HG03196 (cell line): ENCODE data around the gene ARHGAP18.

ENCODE experiments used
- ATAC-seq: cut with Tn5 transposase; IDR thresholded peaks from one replicate; pipeline ENCODE4 v1.9.1; 2021; ENCODE audit not compliant: unreplicated experiment

The ARHGAP18 gene, protein sequence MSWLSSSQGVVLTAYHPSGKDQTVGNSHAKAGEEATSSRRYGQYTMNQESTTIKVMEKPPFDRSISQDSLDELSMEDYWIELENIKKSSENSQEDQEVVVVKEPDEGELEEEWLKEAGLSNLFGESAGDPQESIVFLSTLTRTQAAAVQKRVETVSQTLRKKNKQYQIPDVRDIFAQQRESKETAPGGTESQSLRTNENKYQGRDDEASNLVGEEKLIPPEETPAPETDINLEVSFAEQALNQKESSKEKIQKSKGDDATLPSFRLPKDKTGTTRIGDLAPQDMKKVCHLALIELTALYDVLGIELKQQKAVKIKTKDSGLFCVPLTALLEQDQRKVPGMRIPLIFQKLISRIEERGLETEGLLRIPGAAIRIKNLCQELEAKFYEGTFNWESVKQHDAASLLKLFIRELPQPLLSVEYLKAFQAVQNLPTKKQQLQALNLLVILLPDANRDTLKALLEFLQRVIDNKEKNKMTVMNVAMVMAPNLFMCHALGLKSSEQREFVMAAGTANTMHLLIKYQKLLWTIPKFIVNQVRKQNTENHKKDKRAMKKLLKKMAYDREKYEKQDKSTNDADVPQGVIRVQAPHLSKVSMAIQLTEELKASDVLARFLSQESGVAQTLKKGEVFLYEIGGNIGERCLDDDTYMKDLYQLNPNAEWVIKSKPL

GRCh38 chr6:129709769-129710449 lies at the start of gene ARHGAP18:
ARHGAP18 (minus strand) TSS chr6:129710177; CDS start chr6:129710136, 41 bp downstream.
- peak; percentile 97 for ATAC-seq

GRCh38 chr6:129755787-129756186 lies 45.8 kb upstream of the ARHGAP18 start:
- no peak for ATAC-seq

DNA sequence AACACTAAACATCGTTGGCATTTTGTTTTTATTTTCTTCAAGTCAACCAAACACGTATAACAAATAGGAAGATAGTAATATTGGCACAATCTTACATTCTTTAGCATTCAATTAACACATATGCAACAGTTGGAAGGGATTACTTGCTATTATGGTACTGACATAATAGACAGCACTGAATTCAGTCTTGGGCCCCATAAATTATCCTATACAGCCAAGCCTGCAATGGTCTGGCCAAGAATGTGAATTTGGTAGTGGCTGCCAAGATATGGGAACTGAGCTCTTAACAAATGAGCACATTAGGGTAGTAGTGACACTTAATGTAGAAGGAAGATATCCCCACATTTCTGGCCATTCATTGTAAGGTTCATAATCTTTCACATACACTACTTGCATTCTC lies 44.8 kb upstream of the ARHGAP18 start:
- no peak for ATAC-seq

- ATAC-seq = no peak
These were observed 43.4 kb upstream of the ARHGAP18 start for GRCh38 chr6:129753422-129753821.

DNA sequence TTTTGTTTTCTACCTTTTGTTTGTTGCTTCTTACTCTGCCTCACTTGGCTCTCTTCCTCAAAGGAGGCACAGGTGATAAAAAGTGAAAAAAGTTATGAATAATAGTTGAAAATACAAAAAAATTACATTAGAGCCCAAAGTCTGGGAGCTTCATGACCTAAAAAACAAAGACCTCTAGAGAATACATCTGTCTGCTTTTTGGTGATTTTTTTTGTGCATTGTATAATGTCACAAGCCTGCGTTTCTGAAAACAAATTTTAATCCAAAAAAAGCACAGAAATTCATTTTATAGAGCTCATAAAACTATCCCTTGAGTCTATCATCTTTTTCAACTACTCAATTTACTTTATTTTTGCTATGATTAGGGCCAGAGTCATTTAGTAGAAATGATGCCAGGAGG lies 41.4 kb upstream of the ARHGAP18 start:
- no peak for ATAC-seq

- ATAC-seq = no peak
These were observed 40.4 kb upstream of the ARHGAP18 start for GRCh38 chr6:129750360-129750759.

DNA sequence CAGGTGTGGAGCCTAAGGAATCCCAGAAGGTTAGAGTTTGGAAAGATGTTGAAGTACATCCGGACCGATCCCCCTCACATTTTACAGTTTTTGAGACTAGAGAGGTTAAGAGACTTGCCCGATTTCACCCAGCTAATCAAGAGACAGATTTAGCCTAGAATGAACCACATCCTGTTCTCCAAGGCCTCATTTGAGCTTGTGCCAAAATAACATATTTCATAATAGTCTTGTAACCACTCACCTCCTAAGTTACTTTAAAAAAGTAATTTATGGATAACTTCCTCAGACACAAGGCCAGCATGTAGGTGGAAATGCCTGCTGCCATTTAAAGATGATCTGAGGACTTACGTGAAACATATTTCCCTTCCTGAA lies 39.8 kb upstream of the ARHGAP18 start:
- peak; percentile 35 for ATAC-seq

GRCh38 chr6:129748901-129749748 lies 39.1 kb upstream of the ARHGAP18 start:
- no peak for ATAC-seq

GRCh38 chr6:129748212-129748900 lies 38.4 kb upstream of the ARHGAP18 start:
- peak; percentile 91 for ATAC-seq

GRCh38 chr6:129747588-129748112 lies 37.7 kb upstream of the ARHGAP18 start:
- ATAC-seq = no peak

- no peak for ATAC-seq
These were observed 34.9 kb upstream of the ARHGAP18 start for GRCh38 chr6:129744880-129745237.

- ATAC-seq = no peak
These were observed 34.4 kb upstream of the ARHGAP18 start for GRCh38 chr6:129744201-129744879.

GRCh38 chr6:129740013-129740412 lies 30.0 kb upstream of the ARHGAP18 start:
- ATAC-seq = no peak

GRCh38 chr6:129736105-129736504 lies 26.1 kb upstream of the ARHGAP18 start:
- ATAC-seq = no peak

GRCh38 chr6:129733290-129733689 lies 23.3 kb upstream of the ARHGAP18 start:
- ATAC-seq = no peak

DNA sequence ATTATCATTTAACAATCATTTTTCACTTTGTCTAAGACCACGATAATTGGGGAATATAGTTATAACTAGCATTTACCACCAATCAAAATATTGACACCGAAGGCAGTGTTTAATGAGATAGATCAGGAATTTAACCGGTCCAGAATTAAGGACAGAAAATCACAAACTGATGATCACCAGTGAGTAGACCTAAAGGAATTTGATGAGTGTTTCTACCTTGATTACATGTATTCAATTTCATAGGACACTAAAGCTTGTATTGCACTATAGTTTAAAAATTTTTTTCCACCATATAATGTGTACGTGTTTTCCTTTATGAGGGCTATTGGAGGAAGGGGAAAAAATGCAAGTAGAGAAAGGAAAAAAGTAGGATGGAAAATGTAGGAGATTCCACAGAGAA lies 22.6 kb upstream of the ARHGAP18 start:
- no peak for ATAC-seq

DNA sequence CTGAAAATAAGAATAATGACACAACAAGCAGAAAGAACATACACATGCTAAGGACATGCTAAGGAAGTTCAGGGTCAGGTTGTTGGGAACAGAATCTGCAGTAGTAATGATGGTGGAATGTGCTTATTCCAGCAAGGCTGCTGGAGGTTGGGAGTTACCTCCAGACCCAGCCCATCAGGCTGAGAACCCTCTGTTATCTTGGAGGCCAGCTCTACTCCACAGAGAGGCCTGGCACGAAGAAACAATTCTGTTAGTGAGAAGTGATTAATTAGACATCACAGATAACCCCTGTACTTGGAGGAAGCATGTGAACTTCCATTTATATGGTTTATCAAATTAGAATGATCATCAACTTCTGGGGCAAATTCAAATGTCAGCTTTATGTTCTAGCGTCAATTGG lies 22.1 kb upstream of the ARHGAP18 start:
- ATAC-seq = no peak

DNA sequence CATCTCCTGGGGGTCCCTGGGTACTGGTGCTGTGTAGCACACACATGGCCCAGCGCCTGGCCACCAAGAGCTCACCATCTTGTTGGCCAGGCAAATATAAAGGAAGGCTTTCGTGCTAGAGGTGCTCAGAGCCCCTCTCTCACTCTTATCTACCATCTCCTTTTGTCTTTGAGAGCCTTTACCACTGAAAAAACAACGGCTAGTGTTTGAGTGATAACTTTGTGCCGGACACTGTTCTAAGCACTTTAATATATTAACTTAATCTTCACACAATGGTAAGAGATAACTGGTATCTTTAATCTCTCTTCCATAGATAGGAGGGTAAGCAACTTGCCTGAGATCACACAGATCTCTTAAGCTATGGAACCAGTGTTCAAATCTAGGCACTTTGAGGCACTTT lies 21.5 kb upstream of the ARHGAP18 start:
- ATAC-seq = no peak

- no peak for ATAC-seq
These were observed 20.6 kb upstream of the ARHGAP18 start for GRCh38 chr6:129730477-129731165.
